NCI-H82 treated with DMSO at 0.1 percent for 48 hours (cell line): Measurements from ENCODE around the gene SIL1.
"Not testable (repeated sequence)": the region's sequence is repeated elsewhere in the genome, so short reads cannot be mapped to it uniquely, and the experiment has no call there.

Source experiments
- DNase-seq: peaks from one replicate; lab custom pipeline; 2025; ENCODE audit not compliant: unreplicated experiment; lab: John Stamatoyannopoulos, UW

SIL1 gene

GRCh38 chr5:139177809-139178588 lies 20.2 kb downstream of the SIL1 start:
- no peak for DNase-seq

GRCh38 chr5:139177281-139177680 lies 20.9 kb downstream of the SIL1 start:
- DNase-seq = not testable (repeated sequence)

DNA sequence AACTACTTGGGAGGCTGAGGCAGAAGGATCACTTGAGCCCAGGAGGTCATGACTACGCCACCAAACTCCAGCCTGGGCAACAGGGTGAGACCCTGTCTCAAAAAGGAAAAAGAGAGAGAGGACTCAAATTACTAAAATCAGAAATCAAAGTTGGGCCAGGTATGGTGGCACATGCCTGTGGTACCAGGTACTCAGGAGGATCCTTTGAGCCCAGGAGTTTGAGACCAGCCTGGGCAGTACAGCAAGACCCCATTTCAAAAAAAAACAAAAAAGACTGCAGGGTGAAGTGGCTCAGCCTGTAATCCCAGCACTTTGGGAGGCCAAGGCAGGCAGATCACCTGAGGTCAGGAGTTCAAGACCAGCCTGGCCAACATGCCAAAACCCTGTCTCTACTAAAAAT lies 23.8 kb downstream of the SIL1 start:
- not testable (repeated sequence) for DNase-seq

- no peak for DNase-seq
Observed at GRCh38 chr5:139171779-139172404, 26.3 kb downstream of the SIL1 start.

DNA sequence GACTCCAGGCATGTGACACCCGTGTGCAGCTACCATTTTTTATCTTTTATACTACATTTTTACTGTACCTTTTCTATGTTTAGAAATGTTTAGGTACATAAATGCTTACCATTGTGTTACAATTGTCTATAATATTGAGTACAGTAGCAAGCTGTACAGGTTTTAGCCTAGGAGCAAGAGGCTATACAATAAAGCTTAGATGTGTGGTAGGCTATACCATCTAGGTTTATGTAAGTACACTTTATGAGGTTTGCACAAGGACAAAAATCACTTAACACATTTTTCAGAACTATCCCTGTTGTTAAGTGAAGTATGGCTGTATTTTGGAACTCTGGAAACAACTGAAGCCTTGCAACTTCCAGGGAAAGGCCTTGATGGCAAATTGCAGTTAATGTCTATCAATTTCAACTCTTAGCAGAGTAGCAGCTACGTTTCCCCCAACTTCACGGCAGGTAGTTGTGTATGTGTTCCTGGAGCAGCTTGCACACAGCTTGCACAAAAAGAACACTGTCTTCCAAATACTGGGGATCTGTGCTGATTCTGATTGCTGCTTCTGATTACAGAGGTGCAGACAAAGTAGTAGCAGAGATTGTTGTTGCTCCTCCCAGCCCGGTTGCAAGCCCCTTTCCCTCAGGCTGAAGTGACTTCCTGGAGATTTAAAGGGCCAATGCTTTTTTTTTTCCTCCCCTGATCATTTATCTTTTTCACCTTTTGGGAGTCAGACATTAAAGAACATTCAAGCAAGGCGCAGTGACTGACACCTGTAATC lies 30.0 kb downstream of the SIL1 start:
- no peak for DNase-seq

- no peak for DNase-seq
Observed at GRCh38 chr5:139167533-139167932, 30.6 kb downstream of the SIL1 start.

DNA sequence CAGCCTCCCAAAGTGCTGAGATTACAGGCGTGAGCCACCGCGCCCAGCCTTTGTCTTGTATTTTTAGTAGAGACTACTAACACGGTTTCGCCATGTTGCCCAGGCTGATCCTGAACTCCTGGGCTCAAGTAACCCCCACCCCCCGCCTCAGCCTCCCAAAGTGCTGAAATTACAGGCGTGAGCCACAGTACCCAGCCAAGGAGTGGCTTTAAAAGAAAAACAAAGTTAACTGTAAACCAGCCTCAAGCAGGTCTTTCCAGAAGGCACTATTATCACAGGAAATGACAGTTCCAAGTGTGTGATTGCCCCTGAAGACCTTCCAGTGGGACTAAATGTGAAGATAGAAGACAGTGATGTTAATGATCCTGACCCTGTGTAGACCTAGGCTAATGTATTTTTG lies 31.1 kb downstream of the SIL1 start:
- no peak for DNase-seq

GRCh38 chr5:139164897-139165296 lies 33.3 kb downstream of the SIL1 start:
- DNase-seq = not testable (repeated sequence)

DNA sequence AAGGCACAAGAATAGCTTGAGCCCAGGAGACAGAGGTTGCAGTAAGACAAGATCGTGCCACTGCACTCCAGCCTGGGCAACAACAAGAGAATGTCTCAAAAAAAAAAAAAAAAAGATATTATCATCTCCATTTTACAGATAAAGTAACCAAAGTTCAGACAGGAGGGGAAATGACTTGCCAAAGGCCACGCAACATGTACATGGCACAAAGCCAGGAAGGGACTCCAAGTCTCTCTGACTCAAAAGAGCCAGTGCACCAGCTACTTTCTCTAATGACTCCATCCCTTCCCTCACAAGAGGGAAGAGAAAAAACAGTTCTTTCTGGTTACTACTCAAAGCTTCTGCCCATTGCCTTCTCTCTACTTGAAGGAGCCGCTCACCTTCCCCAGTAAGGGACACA lies 34.1 kb downstream of the SIL1 start:
- no peak for DNase-seq

- no peak for DNase-seq
Observed at GRCh38 chr5:139162448-139162847, 35.7 kb downstream of the SIL1 start.

- no peak for DNase-seq
Observed at GRCh38 chr5:139158791-139159190, 39.4 kb downstream of the SIL1 start.

DNA sequence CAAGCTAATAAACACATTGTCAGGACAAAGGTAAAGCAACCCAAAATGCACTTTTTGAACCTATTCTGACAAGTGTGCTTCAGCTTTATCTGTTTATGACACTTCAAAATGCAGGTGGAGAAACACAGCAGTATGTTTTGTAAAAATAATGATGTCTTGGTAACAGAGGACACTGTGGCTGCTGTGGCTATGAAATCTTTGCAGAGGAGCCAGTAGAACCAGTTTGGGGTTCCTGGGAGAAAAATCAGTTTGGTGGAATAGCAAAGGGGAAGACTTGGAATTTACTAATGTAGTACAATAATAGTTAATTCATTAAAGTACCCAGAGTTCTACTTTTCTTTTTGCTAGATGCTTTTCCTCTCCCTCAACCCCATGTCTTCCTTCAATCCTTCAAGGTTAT lies 40.6 kb downstream of the SIL1 start:
- DNase-seq = no peak

- no peak for DNase-seq
Observed at GRCh38 chr5:139156814-139157213, 41.4 kb downstream of the SIL1 start.

DNA sequence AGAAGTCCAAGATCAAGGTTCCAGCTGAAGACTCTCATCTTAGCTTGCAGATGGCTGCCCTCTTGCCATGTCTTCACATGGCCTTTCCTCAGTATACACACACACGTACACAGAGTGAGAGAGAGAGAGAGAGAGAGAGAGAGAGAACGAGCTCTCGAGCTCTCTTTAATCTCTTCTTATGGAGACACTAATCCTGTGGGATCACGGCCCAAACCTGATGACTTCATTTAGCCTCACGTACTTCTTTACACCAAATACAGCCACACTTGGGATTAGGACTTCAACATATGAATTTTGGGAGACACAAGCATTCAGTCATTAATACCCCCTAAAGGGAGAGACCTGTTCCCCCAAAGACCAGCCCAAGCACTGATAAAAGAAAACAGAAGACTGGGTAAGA lies 42.8 kb downstream of the SIL1 start:
- DNase-seq = peak; percentile 62

DNA sequence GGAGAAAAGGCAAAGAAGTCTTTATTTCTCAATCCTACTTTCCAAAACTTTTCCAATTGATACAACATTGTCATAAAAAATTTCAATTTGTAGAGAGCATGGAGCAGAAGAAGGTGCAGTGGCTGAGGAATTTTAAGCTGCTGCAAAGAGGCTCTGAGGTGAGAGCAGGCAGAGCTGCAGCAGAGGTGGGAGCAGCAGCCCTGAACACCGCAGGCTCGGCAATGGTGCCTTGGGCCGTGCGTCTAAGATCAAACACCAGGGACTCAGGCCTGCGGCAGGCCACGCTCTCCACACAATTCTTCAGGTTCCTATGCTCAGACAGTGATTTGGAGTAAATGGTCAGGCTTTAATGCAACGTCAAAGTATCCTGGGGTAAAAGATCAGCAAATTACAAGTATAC lies 46.3 kb downstream of the SIL1 start:
- no peak for DNase-seq

DNA sequence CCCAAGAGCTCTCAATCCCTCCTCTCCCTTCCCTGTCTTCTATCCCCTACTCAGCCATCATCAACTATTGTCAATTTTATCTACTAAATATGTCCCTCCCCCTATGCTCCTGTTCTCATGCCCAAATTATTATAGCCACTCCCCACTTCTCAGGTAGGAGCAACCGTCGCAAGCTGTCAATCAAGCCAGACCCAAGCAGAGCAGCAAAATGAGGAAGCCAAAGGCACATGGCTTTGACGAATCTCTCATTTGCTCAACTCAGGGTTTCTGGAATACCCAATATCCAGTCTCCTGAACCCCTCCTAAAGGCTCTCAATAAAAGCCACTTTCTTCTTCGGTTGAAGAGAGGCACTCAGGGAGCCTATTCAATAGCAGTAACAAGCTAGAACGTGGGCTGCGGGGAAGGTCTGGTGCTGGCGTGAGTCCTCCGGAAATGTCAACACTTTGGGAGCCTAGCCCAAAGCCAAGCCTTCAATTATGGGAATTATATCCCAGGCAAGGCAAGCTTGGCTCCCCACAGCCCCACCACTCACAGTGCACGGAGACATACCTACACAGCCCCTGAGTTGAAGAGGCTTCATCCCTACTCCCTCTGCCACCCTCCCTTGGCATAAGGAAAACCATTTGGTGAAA lies 47.7 kb downstream of the SIL1 start:
- DNase-seq = no peak

DNA sequence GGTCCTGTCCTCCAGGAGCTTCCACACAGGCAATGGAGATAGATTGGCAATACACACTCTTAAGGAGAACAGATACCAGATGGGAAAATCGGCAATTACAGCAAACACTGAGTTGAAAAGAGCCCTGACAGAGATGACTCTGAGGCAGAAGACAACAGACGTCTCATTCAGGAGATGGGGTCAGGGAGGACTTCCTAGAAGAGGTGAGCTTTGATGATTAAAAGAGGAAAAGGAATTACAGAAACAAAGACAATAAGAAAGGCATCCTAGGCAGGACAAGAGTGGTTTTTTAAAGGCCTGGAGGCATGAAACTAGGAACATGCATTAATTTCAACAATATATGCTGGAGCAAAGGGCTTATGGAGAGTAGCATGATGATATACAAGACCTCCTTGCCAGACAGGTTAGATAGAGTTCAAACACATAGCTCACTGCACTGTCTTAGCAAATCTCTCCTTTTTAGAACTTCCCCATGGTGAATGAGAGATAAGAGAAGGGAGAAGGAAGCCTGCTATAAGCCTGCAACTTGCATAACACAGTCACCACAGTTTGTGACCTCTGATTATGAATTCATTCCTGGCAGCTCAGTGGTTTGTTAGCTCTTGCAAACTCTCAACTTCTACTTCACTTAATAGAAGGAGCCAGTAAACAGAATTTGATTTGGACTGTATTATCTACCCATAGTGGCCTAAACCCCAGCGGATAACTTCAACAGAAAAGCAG lies 48.5 kb downstream of the SIL1 start:
- DNase-seq = no peak

DNA sequence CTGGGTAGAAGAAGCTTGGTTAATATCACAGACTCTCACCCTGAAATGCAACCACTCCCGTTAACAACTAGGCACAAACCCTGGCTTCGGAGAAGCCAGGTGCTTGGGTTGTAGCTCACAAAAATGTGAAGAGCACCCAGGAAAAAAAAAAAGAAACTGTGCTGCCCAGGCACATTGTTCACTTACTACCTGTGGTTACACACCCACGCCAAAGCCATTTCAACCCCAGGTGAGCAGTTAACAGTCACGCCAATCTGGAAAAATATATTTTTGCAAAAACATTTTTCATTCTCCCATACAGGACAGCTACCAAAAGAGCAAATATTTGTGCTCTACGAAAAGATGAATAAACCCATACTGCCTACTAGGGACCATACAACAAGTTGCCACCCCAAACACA lies 49.2 kb downstream of the SIL1 start:
- DNase-seq = no peak

DNA sequence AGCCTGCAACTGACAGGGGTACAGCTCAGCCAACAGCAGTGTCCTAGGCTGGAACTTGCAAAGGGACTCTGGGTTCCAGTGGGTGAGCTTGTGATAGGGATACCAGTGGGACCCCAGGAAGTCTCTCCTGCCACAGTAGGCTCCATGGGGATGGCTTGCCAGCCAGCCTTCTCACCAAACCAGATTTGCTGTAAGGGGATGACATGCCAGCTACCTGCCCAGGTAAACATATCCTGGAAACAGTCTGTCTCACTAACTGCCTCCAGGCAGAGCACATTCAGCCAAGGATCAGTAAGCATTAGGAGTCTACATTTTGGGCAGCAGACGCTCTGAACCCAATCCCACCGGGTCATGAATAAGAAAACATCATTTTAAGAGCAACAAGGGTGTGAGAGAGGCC lies 49.9 kb downstream of the SIL1 start:
- no peak for DNase-seq

DNA sequence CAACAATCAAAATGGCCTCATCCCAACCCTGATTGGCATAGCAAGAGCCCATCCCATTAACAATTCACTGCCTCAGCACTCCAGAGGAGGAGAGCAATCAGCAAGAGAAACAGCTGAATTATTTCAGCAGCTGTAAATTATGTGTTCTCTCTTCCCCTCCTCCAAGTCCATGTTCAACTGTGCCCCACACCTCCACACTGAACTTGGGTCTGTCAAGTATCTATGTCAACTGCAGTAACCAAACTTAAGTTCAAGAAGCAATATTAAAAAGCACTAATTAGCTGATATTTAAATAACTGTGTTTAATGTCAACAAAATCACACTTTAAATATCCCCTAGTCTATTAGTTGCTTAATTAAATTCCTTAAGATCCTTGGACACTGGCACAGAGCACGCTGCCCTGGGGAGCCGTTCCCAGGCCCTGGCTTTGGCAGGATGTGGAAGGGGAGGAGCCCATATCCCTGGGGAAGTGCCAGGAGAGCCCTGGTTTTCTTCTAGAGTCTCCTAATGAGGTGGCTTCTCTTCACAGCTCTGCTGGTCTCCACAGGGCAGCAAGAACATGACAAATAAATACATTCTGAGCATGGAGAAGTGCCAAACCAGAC lies 50.6 kb downstream of the SIL1 start:
- DNase-seq = no peak
